SK-N-SH treated with all-trans-retinoic acid at 6 μM for 48 hours (cell line): ENCODE measurements around the gene MT1F.
A peak's percentile ranks its signal among the peaks of the same experiment; 100 is the strongest.
"Not testable (repeated sequence)": the region's sequence is repeated elsewhere in the genome, so short reads cannot be mapped to it uniquely, and the experiment has no call there.

Experiments used
- ATAC-seq: fragments of 200-7000 bp; cut with Tn5 transposase; 3 replicates; pipeline ENCODE4 v1.9.1; 2020; ENCODE audit warnings: mild to moderate bottlenecking, moderate library complexity
- BACH2 ChIP-seq: fragments of 250-450 bp; sonication (Bioruptor Pico); IDR thresholded peaks from 2 replicates; pipeline ENCODE4 v1.9.0; 2021; ENCODE audit warnings: mild to moderate bottlenecking, borderline replicate concordance
- CREB5 ChIP-seq: fragments of 250-450 bp; sonication (Bioruptor Pico); IDR thresholded peaks from 2 replicates; pipeline ENCODE4 v1.5.1; 2020; ENCODE audit warnings: low read depth, mild to moderate bottlenecking, moderate library complexity
- CSDC2 ChIP-seq: fragments of 250-450 bp; sonication (Bioruptor Pico); IDR thresholded peaks from 2 replicates; pipeline ENCODE4 v1.5.0; 2020; ENCODE audit warnings: mild to moderate bottlenecking, moderate library complexity
- CSRNP3 ChIP-seq: fragments of 250-450 bp; sonication (Bioruptor Pico); IDR thresholded peaks from 2 replicates; pipeline ENCODE4 v1.5.1; 2021; ENCODE audit warnings: mild to moderate bottlenecking, moderate library complexity
- ESRRG ChIP-seq: fragments of 250-450 bp; sonication (Bioruptor Pico); IDR thresholded peaks from 2 replicates; pipeline ENCODE4 v1.6.1; 2021; ENCODE audit warnings: mild to moderate bottlenecking
- ISL1 ChIP-seq: fragments of 250-450 bp; sonication (Bioruptor Pico); IDR thresholded peaks from 2 replicates; pipeline ENCODE4 v2.1.2; 2022; ENCODE audit warnings: mild to moderate bottlenecking, moderate library complexity
- OSR1 ChIP-seq: fragments of 250-450 bp; sonication (Bioruptor Pico); IDR thresholded peaks from 2 replicates; pipeline ENCODE4 v1.8.0; 2022; ENCODE audit warnings: moderate library complexity, mild to moderate bottlenecking, inconsistent platforms
- PATZ1 ChIP-seq: fragments of 250-450 bp; sonication (Bioruptor Pico); IDR thresholded peaks from 2 replicates; pipeline ENCODE4 v1.8.0; 2020; ENCODE audit warnings: mild to moderate bottlenecking, moderate library complexity, borderline replicate concordance
- PPARA ChIP-seq: fragments of 250-450 bp; sonication (Bioruptor Pico); IDR thresholded peaks from 2 replicates; pipeline ENCODE4 v1.5.0; 2020; ENCODE audit warnings: mild to moderate bottlenecking, borderline replicate concordance
- RARB ChIP-seq: fragments of 250-450 bp; sonication (Bioruptor Pico); IDR thresholded peaks from 2 replicates; pipeline ENCODE4 v1.8.0; 2021; ENCODE audit warnings: mild to moderate bottlenecking, moderate library complexity
- SNAI2 ChIP-seq: fragments of 250-450 bp; sonication (Bioruptor Pico); IDR thresholded peaks from 2 replicates; pipeline ENCODE4 v1.5.0; 2020; ENCODE audit warnings: mild to moderate bottlenecking, moderate library complexity
- TCF4 ChIP-seq: fragments of 250-450 bp; sonication (Bioruptor Pico); IDR thresholded peaks from 2 replicates; pipeline ENCODE4 v1.8.0; 2021; ENCODE audit warnings: mild to moderate bottlenecking, moderate library complexity, borderline replicate concordance
- TOX ChIP-seq: fragments of 250-450 bp; sonication (Bioruptor Pico); IDR thresholded peaks from 2 replicates; pipeline ENCODE4 v1.8.0; 2021; ENCODE audit warnings: mild to moderate bottlenecking, moderate library complexity, borderline replicate concordance
- TSHZ2 ChIP-seq: fragments of 250-450 bp; sonication (Bioruptor Pico); IDR thresholded peaks from 2 replicates; pipeline ENCODE4 v1.5.0; 2020; ENCODE audit warnings: mild to moderate bottlenecking, moderate library complexity
- ZFP3 ChIP-seq: fragments of 250-450 bp; sonication (Bioruptor Pico); IDR thresholded peaks from 2 replicates; pipeline ENCODE4 v1.5.0; 2020; ENCODE audit warnings: mild to moderate bottlenecking, moderate library complexity
- ZFP30 ChIP-seq: fragments of 450-650 bp; formaldehyde crosslinking; IDR thresholded peaks from 2 replicates; pipeline ENCODE4 v1.5.0; 2022; ENCODE audit warnings: mild to moderate bottlenecking, moderate library complexity
- ZNF565 ChIP-seq: fragments of 450-650 bp; formaldehyde crosslinking; conservative IDR thresholded peaks from 2 replicates; pipeline ENCODE4 v1.5.0; 2020; ENCODE audit warnings: low read depth, mild to moderate bottlenecking, moderate library complexity
- ZNF70 ChIP-seq: fragments of 450-650 bp; formaldehyde crosslinking; IDR thresholded peaks from 2 replicates; pipeline ENCODE4 v1.5.0; 2020; ENCODE audit warnings: mild to moderate bottlenecking, moderate library complexity
- ZNF8 ChIP-seq: fragments of 450-650 bp; formaldehyde crosslinking; IDR thresholded peaks from 2 replicates; pipeline ENCODE4 v1.5.0; 2020; ENCODE audit warnings: mild to moderate bottlenecking, moderate library complexity

Gene MT1F

GRCh38 chr16:56673921-56674320 is 16.2 kb downstream of the MT1F start:
- peak; percentile 76 for ATAC-seq
- TF ChIP-seq PPARA (no peak), TOX (CRISPR knock-in tag) (no peak), ESRRG (CRISPR knock-in tag) (no peak), PATZ1 (no peak), ZNF70 (no peak)
- TF ChIP-seq, all 23 proteins: peak for 0

GRCh38 chr16:56674570-56674969 is 16.8 kb downstream of the MT1F start:
- not testable (repeated sequence) for ATAC-seq

GRCh38 chr16:56675685-56676210 is 18.0 kb downstream of the MT1F start:
- no peak for ATAC-seq
- TF ChIP-seq CSDC2 (CRISPR knock-in tag) (no peak), SNAI2 (CRISPR knock-in tag) (no peak), ZFP3 (CRISPR knock-in tag) (no peak), ZNF8 (CRISPR knock-in tag) (no peak), ZNF565 (CRISPR knock-in tag) (no peak), CSRNP3 (CRISPR knock-in tag) (no peak), BACH2 (CRISPR knock-in tag) (no peak), OSR1 (CRISPR knock-in tag) (no peak), CREB5 (CRISPR knock-in tag) (no peak)

GRCh38 chr16:56677474-56677873 is 19.7 kb downstream of the MT1F start:
- no peak for ATAC-seq
- no peak for TF ChIP-seq ISL1
- TF ChIP-seq PATZ1 = no peak
- TF ChIP-seq CREB5 (CRISPR knock-in tag) = no peak
- TF ChIP-seq CSDC2 (CRISPR knock-in tag) = no peak
- TF ChIP-seq TSHZ2 (CRISPR knock-in tag) = no peak
- no peak for TF ChIP-seq RARB
- TF ChIP-seq TCF4 = no peak
- TF ChIP-seq ZFP30 (CRISPR knock-in tag) = no peak
